Muscle of back (tissue), 11 donors: Measurements from ENCODE around the gene MBNL1. TPM values are rescaled to one million over a fixed set of nuclear protein-coding genes. Genes with fewer than 3 reads are reported as not detected.
A peak's percentile ranks its signal among the peaks of the same experiment; 100 is the strongest.

Experiments
- DNase-seq, 3 donors: peaks; one replicate each; pipeline versions ENCODE4 v3.0.0 to v3.0.0-alpha.2; 2013
- polyA plus RNA-seq, 10 donors: library from polyadenylated mRNA; unstranded; fragments of 120-200 nt; gene quantifications; one replicate each; pipeline ENCODE4 v1.2.1, GENCODE V29; 2013; ENCODE audit not compliant: insufficient read length in 10 of 10

Gene MBNL1
- polyA plus RNA-seq, 10 donors = 48.1 to 68.9 (median 60.9) TPM

DNA sequence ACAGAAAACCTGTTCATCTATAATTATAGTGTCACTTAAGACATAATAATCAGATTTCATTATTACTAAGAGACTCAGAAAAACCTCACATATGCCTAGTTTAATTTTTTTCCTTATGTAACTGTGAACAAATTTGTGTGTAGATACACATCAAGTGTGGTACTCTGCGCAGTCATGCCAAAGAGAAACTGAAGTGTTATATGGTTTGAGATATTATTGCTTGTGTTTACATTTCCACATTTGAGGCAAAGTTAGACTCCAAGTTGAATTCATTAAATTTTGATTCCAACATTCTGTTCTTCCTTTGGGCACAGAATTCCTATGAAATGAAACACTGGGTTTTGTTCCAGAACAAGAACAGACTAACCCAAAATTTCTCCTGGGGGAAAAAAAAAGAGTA is 2.2 kb downstream of the MBNL1 start:
- no peak for DNase-seq

DNA sequence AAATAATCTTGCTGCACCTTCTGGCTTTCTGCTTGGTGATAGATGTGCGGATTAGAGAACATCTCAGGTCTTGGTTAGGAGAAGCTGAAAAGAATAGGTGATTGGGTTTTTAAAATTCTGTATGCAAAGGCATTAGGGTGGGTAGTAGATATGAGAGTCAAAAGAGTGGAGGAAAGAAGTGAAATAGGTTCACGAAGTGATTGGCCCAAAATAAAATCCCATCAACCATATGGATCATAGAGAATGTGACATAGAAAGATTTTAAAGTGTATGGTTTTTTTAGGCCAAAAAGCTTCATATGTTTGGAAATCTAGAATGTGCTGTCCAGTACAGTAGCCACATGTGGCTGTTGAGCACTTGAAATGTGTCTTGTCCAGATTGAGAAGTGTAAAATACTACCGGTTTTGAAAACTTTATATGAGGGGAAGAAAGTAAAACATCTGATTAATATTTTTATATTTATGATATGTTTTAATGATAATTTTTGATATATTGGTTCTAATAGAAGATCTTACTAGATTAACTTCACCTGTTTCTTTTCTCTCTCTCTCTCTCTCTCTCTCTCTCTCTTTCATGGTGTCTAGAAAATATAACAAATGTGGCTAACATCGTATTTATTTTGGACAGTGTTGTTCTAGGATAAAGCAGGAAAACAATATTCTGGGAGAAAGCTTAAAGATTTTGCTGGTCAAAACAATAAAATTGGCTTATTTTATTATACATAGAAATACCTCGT is 2.9 kb downstream of the MBNL1 start:
- no peak for DNase-seq

DNA sequence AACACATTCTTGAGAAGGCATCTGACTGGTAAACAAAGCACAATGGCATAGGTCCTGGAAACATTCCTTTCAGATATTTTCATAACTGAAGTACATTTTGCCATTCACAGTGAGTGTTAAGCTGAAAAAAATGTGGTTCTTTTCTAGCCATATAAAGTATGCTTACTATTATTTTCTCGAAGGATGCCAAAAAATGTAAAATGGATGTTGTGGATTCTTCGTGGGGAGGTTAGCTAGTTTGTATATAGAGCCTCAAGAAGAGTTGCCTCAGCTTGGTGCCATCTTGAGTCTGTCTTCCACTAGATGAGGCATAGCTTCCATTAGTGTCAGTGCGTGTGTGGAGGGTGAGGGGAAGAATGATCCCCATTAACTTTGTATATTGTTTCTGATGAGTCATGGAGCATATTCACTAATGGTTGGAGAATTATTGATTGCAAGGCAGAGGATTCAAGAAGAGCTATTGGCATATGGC is 4.1 kb downstream of the MBNL1 start:
- peak in 1 of 3 donors; percentile 80 for DNase-seq

DNA sequence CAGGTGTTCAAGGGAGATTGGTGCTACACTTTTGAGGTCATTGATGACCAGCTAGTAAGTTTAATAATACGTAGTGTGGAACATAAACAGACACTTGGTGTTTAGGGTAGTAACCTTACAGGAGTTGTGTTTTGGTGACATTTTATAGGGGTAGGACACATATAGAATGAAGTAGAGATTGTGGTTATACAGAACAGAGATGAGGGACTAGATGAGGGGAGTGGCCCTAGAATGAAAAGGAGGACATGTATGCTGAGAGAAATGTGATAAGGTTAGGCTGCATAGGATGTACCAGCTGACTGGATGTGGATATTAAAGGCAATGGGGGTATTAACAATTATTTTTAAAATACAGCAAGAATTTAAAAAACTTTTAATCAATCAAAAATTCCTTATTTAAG is 8.0 kb downstream of the MBNL1 start:
- DNase-seq = no peak

DNA sequence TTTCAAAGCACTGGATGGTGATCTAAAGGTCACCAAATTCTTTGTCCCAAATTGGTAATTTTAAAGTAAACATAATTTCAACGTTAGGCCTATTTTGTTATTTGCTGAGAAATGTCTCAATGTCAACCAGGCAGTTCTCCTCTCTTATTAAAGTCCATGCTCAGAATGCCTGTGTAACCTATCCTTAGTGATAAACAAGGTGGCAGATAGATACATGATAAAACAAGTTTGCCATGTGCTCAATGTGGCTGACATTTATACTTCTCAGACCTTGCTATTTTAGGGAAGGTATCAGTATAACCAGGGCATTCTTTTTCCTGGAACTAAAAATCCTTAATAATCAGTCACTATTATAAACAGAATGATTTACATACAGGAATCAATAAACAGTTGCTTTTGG is 8.5 kb downstream of the MBNL1 start:
- DNase-seq = no peak

DNA sequence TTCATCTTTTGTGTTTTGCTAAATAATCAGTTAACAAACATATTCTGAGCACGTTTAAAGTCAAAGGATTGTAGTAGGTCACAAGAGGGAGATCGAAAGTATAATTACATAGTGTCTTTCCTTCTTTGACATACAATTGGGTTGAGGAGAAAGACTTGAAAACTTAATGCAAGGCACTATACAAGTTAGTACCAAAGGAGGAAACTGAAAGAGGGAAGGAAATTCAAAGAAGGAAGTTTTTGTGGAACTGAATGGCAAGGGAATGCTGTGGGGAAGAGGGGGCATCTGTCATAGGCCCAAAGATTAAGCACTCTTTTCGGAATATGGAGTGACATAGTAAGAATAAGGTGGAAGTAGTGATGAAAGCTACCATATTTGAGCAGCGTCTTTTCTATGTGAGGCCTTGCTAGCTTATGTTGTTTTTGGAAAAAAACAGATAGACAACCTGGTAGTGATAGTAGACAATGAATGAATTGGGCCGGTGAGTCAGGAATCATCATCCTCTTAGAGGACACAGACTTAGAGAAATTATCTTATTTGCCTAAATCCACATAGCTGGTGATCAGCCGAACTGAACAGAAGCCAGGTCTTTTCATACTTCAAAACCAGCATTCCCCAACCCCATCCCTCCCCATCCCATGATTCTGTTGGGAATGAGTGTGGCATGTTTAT is 10.2 kb downstream of the MBNL1 start:
- DNase-seq = no peak

DNA sequence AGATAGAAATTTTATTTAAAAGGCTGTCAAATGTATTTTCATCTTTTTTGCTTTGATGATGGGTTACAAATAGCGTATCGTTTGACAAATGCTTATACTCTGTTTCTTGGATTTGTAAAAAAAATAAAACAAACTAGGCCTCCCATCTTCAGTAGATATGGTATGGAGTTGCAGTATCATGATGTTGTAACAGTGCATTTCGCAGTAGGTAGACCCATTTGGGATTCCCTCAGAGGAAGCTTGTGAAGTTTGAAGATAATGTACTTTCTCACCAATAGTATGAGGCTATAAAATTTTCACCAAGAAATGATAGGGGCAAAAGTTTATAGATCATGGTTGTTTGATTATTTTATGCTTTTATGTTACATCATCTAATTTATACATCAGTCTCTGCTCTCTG is 10.8 kb downstream of the MBNL1 start:
- DNase-seq = no peak

DNA sequence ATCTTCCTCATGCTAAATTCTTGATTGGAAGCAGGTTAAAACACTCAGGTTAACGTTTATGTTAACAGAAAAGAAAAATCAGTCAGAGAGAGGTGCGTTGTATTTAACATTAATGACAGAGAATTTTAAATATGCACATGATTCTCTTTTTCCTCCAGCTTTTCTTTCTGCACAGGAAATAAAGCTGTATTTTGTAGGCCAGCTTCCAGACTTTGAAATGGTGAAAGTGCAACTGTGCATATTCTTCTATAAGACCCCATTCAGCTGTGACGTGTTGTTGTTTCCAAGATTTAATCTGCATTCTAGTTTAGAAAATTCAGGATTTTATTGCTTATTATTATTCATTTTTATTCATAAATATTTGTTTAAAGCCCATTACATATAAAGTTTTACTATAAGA is 11.8 kb downstream of the MBNL1 start:
- no peak for DNase-seq

DNA sequence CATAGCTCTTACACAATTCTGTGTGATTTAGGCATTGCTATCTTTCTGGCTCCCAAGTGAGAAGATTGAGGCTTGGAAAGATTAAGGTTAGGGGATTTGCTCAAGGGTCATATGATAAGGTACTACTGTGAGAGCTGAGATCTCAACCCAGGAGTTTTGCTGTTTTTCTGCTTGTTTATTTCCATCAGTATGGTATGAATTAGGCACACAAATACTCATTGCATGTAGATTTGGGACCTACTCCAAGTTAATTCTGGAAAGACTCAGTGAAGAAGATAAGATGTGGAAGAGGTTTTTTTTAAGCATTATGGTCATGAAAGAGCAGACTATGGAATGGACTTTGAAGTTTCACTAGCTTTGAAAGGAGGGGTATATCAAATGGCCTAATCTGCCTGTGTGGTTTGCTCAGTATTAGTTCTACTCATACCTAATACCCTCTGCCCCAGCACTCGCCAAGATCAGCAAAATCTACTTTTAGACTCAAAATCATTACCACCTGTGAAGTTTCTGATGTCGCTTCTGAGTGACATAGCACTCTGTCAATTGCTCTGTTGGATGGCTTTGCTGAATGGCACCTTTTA is 12.5 kb downstream of the MBNL1 start:
- no peak for DNase-seq

DNA sequence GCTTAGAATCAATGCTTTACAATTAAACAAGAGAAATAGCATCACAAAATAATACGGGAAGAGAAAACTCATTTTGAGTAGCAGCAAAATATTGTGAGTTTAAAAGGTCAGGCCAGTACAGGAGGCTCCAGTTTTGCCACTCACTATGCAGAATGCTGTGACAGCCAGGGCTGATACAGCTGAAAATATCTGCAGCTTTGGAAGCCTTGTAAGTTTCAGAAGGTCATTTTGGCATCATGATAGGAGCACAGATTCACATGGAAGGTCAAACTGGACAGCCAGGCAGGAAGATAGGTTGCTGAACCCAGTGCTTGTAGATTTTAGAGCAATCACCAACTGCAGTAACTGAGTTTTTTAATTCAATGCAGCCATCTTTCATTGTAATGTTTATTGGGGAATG is 14.1 kb downstream of the MBNL1 start:
- no peak for DNase-seq

DNA sequence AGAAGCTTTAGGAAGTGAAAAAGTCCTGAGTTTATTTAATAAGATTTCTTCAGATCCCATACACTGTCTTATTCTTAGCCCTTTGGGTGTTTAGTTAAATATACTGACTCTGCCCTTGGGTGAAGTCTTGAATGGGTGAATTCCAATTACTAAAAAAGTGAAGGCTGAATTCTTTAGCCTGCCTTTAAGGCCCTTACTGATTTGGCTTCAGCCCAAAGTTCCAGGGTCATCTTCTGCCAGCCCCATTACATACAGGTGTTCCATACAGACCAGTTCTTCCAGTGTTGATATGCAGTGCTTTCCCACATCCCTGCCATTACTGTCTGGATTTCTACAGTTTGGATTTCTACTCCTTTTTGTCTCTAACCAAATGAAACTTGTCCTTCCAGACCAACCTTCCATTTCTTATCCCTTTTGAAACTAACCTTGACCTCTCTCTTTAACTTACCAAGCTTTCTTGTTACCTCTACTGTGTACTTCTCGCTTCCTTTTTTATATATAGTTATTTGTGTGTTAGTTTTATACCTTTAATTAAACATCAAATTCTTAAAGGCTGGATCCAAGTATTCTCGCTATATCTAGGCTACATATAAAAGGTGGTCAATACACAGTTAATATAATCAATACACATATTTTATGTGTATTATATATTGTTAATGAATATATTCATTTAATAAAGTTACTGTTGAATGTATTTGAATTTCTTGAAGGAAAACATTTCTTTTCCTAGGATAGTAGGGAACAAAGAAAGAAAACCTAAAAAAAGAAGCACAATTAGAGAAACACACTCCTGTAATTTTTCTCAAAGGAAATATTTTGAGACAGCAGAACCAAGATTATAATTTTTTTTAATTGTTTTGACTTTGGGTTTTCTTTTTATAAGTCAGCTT is 15.0 kb downstream of the MBNL1 start:
- DNase-seq = no peak

DNA sequence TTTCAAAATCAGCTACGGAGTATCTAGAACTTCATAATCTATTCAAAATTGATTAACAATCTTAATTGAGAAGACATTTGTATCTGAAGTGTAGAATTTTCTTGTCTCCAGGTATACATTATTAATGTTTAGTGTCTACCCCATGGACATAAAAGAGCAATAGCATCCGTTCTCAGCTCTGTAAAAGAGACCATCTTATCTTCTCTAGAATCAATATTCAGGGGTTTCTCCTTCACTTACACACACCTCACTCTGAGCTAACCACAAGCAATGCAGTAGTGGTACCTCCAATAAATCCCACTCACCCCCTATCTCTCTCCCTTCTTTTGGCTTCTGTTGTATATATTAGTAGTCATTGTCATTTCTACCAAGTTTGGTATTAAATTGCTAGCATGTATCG is 16.2 kb downstream of the MBNL1 start:
- no peak for DNase-seq

DNA sequence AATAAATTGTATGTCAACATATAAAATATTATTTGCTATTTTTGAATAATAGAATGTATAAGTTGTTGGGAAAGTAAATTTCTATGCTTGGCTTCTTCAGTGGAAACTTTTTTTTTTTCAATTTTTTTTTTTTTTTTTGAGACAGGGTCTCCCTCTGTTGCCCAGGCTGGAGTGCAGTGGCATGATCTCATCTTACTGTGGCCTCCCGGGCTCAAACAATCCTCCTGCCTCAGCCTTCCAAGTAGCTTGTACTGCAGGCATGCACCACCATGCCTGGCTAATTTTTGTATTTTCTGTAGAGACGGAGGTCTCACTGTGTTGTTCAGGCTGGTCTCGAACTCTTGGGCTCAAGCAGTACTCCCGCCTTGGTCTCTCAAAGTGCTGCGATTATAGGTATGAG is 16.8 kb downstream of the MBNL1 start:
- DNase-seq = no peak

DNA sequence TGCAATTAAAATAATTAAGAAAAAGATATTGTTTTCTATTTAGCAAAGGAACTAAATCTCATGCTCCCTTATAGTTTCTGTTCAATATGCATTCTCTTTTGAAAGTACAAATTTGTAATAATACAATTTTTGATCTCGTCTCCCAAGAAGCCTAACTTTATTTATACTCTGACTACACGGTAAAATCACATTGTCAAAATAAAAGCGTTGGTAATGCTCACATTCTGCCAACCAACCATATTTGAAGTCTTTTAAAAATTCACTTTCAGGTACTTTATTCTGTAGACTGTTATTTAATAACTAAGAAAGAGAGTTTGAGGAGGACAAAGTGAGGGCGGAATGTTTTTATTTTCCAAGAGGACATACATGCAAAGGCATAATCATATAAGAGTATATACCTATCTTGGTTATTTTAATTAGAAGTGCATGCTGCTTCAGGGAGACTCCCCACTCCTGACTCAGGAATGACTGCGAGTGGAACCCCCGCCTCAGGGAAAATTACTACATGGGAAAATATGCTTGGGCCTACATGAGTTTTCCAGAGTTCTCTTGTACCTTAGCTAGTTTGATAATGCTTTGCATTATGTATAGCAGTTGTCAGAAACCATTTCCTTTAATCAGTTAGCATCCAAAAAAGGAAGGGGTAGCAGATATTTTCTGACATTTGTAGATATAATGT is 19.3 kb downstream of the MBNL1 start:
- no peak for DNase-seq

DNA sequence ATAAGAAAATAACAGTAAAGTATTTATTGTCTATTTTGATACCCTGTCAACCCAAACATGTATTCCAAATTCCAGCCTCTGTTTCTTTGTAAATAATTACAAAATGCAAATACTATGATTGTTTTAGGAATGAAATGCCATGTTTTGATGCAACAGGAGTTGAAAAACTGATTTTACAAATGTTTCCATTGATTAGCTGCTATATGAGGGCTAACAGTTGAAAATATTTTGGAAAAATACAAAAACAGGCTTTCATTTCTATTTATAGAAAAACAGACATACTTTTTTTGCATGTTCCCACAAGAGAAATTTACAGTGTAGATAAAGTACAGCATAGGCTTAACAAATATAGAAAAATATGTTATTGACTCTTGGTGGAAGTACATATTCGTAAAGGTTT is 20.0 kb downstream of the MBNL1 start:
- no peak for DNase-seq

DNA sequence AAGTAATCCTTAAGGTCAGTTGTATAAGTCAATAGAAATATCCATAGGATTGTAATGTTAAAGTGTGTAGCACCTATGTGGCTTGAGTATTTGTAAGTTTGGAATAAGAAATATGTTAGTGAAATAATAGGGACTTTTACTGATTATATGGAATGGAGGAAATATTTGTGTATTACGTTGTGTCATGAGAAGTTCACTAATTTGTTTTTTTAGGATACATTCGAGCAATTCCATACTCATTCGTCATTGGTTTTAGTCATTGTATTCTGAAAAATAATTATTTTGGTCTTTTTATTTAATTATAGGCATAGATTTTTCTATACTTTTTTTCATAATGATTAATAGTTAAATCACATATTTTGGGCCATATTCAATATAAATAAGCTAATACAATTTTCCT is 21.0 kb downstream of the MBNL1 start:
- no peak for DNase-seq

DNA sequence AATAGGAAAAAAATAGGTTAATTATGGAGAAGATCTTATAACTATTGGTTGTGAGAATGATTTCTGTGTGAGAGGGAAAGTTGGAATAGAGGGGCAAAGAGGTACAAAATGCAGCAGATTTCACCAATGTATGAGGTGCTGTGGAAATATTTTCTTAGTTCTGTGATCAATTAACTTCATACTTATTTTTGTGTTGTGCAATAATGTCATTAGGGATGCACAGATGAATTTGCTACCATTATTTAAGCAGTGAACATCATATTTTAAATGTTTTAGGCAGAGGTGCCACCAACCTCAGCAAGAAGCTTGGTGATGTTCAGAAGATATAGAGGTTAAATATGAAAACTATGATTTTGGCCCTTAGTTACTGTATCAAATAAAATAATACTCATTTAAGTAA is 21.6 kb downstream of the MBNL1 start:
- no peak for DNase-seq

DNA sequence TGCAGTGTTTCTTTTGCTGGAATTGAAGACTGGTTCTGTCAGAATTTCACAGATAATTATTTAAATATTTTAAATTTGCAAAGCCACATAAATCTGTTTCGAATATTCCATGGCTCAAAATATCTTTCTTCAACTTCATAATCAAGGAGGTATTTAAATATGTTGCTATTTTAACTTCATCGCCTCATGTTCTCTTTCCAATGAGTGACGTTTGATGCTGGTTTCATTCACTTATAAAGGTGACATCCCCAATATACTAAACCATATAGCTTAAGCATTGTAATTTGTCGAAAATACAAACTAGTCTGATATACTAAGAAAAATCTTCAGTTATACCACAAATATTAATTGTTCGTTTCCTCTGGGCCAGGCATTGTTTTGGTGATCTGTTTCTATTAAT is 22.5 kb downstream of the MBNL1 start:
- DNase-seq = no peak

DNA sequence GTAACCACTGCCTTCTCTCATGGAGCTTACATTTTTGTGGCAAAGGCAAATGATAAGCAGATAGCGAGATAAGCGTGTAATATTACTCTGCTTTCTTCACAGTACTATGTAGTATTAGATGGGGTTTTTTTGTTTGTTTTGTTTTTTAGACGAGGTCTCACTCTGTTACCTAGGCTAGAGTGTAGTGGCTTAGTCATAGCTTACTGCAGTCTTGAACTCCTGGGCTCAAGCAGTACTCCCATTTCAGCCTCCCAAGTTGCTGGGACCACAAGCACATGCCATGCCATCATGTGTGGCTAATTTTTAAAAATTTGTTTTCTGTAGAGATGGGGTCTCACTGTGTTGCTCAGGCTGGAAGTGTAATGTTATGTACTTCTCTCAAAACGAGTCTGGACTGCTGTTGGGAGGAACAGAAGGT is 22.9 kb downstream of the MBNL1 start:
- no peak for DNase-seq

DNA sequence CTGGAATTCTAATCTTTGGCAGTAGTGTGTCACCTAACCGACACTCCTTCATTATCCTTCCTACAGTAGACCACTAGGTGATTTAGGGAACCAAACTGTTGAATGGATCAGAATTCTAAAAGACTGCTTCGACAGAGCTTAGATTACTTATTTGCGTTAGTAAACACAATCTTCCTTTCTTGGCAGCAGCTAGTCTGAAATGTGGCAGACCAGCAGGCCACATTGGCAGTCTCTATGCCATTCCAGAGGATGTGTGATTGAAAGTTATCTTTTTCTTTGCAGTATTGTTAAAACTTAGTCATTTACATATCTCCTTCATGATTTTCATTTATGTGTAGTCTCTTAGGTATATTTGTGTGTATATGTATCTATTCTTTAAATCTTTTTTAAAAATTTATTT is 23.6 kb downstream of the MBNL1 start:
- no peak for DNase-seq

DNA sequence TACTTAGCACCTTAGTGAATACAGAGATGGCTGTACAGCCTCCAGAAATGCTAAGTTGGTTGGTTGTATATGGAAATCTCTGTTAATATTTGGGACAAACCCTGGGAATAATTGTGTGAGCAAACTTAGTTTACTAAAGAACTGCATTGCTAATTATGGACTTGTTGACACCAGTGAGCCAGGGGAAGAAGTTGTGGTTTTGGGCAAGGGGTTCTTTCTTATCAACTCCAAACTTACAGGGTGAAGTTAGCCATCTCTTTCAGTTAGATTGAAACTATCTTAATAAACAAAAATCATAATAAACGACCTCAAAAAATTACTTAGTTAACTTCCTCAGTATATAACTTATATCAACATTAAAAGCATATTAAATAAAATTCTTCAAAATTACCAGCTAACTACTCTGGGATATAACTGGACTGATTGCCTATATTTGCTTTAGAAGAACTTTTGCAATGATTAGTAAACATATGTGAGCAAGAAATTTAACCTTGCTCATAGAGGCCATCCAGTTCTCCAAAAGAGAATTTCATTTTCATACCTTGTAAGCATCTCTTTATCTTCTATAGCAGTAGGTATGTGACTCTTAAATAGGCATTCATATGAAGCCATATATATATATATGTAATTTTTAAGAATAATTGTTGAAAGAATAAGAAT is 24.7 kb downstream of the MBNL1 start:
- no peak for DNase-seq
